GM19463 (cell line): ENCODE data around the gene OLFM3.

Source experiments
- ATAC-seq: cut with Tn5 transposase; IDR thresholded peaks from one replicate; pipeline ENCODE4 v1.9.1; 2021; ENCODE audit warnings: mild to moderate bottlenecking, moderate library complexity; ENCODE audit not compliant: unreplicated experiment

OLFM3 gene

GRCh38 chr1:101953623-101954022 is 43.1 kb downstream of the OLFM3 start:
- ATAC-seq, result no peak

GRCh38 chr1:101945884-101946283 is 50.8 kb downstream of the OLFM3 start:
- ATAC-seq, result no peak

DNA sequence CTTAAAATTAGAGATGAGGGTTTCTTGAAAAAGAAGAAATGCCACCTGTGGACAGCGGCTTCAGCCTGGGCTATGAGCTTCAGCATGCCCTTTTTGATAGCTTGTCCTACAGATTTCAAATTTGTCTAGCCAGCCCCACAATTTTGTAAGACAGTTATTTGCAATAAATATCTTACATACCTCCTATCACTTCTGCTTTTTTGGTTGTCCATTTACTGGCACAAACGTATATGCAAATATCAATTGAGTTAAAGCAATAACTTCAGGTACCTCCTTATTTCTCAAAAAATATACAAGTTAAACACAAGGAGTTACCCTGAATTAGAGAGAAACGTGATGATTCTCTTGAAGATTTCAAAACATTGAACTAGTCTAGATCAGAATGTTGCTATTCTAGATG is 53.5 kb downstream of the OLFM3 start:
- no peak for ATAC-seq

GRCh38 chr1:101942516-101943193 is 54.1 kb downstream of the OLFM3 start:
- no peak for ATAC-seq

DNA sequence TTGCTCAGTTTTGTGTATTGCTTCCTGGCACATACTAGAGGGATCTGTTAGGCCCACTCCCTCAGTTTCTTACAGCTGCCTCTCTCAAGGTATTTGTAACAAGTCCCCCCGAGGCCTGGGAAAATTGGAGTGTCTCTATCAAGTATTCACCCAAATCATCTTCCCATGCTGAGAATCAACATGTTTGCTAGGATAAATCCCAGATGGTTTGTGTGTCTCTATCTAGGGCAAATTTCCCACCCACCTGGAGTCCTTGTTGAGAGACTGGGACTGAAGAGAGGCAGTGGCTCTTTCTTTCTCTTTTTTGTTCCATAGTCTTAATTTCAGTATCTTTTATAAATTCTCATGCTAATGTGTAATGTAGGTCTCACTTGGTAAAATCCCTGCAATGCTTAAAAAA is 58.0 kb downstream of the OLFM3 start:
- no peak for ATAC-seq

DNA sequence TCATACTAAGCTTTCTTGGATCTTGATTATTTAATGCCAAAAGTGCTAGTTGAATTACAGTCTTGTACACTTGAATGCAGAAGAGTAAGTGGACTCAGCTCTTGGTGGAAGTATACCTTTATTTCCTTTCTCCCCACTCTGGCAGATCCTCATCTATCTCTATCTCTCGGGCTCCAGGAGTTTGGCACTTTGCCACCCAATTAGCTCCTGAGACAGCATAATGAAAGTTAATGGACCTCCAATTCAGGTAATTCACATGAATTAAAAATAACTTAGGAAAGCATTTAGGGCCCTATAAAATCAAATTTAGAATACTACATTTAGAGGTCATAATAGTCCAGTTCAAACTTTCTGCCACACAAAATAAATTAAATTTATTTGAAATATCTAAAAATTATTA is 67.4 kb downstream of the OLFM3 start:
- ATAC-seq, result no peak

GRCh38 chr1:101928829-101929228 is 67.9 kb downstream of the OLFM3 start:
- no peak for ATAC-seq

DNA sequence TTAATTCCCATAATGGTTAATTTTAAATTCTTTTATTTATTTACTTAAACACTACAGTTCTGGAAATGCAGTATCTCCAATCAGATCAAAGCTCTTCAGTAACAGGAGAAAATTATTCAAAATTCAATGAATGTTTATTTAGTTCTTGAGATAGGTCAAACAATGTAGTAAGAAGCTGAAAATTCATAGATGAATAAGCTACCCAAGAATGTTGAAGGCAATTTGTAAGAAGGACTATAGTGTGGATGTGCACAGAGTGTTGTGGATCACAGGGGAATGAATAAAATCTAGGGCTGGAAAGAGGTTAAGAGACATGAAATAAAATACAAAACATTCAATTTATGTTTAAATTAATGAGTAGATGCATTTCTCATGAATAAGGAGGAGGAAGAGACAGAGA is 72.0 kb downstream of the OLFM3 start:
- ATAC-seq, result no peak

- ATAC-seq, result no peak
Measured at GRCh38 chr1:101920577-101920976, 76.1 kb downstream of the OLFM3 start.

GRCh38 chr1:101918277-101918676 is 78.4 kb downstream of the OLFM3 start:
- ATAC-seq, result no peak

DNA sequence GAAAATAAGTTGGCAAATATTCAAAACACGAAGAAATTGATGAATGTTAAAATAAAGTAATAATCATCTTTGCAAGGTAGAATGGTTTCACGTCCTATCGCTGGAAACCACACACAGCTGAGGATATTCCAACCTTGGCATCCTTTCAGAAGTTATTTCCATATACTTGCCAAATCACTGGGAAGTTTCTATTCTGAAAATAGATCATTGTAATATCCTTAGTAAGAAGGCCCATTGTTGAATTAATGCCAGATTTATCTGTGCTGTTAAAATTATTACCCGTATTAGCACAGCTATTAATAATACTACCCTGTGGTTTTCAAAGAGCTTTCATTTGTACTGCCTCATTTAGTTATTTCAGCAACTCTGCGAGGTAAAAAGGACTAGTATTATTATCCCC is 81.1 kb downstream of the OLFM3 start:
- no peak for ATAC-seq

GRCh38 chr1:101914473-101915242 is 82.1 kb downstream of the OLFM3 start:
- no peak for ATAC-seq

- ATAC-seq, result no peak
Measured at GRCh38 chr1:101911894-101912293, 84.8 kb downstream of the OLFM3 start.

GRCh38 chr1:101908980-101909379 is 87.7 kb downstream of the OLFM3 start:
- no peak for ATAC-seq

DNA sequence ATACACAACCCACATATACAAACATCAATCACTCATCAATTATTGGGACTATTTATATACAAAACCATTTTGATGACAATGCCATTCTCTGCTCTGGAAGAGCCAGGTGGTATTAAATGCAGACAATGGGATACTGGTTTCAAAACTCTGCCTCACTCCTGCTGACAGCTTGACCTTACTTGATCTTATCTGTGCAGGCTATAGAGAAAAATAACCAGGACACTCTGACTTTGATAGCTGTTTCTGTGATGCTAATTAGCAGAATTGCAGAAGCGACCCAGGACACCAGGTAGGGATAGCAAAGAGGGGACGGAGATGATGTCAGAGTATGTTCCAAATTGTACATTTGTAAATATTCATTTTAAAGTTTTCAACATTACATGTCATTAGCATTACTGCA is 89.5 kb downstream of the OLFM3 start:
- no peak for ATAC-seq

- ATAC-seq, result no peak
Measured at GRCh38 chr1:101905283-101905835, 91.4 kb downstream of the OLFM3 start.

DNA sequence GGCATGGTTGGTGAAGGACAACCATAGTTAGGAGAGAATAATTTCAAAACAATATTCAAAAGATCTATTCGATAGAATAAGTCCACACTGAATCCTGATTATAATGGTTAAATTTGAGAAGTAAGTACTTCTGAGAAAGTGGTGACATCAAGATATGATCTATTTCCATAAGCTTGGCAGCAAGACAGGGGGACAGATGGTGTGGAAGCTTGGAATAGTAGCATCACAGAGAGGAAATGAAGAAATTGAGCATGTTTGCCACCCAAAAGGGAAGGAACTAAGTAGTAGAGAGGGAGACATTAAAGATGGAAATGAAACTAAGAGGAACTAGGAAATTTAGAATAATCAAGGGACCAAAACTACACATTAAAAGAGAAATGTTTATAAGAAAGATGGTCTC is 94.5 kb downstream of the OLFM3 start:
- no peak for ATAC-seq

- no peak for ATAC-seq
Measured at GRCh38 chr1:101898137-101898536, 98.6 kb downstream of the OLFM3 start.

DNA sequence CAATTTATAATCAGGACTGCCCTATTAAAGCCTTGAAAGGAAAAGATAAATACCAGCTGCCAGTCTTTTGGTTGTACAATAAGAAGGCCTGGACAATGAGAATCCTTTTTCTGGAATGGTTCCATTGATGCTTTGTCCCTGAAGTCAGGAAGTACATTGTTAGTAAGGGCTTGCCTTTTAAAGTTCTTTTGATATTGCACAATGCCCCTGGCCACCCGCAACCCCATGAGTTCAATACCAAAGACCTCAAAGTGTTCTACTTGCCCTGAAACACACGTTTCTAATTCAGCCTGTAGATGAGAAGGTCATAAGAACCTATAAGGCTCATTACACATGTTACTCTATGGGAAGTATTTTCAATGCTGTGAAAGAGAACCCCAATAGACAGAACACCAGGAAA is 112.1 kb downstream of the OLFM3 start:
- ATAC-seq, result no peak

- no peak for ATAC-seq
Measured at GRCh38 chr1:101875891-101876290, 120.8 kb downstream of the OLFM3 start.

- no peak for ATAC-seq
Measured at GRCh38 chr1:101873672-101874071, 123.1 kb downstream of the OLFM3 start.

GRCh38 chr1:101859941-101860340 is 136.8 kb downstream of the OLFM3 start:
- ATAC-seq, result no peak
